B cell (primary cell): ENCODE data around the gene BARHL1.

Source experiments
- CTCF ChIP-seq: fragments of 200-600 bp; IDR thresholded peaks from one replicate; pipeline ENCODE4 v1.8.0; 2022; ENCODE audit warnings: antibody characterized with exemption, mild to moderate bottlenecking
- EZH2 ChIP-seq: IDR thresholded peaks from 2 replicates; pipeline ENCODE4 v1.6.1; 2012; ENCODE audit warnings: borderline replicate concordance, low read depth, mild to moderate bottlenecking, moderate library complexity, low read length; ENCODE audit not compliant: insufficient read depth, poor library complexity, severe bottlenecking

- TF ChIP-seq CTCF, result no peak
- no peak for TF ChIP-seq EZH2
Observed at GRCh38 chr9:132630811-132631210, 48.4 kb downstream of the BARHL1 start.
